HG03175 (cell line): ENCODE measurements around the gene OR12D3.
"Not testable (repeated sequence)": the region's sequence is repeated elsewhere in the genome, so short reads cannot be mapped to it uniquely, and the experiment has no call there.

Source experiments
- ATAC-seq: cut with Tn5 transposase; IDR thresholded peaks from one replicate; pipeline ENCODE4 v1.9.1; 2021; ENCODE audit warnings: mild to moderate bottlenecking, moderate library complexity; ENCODE audit not compliant: unreplicated experiment

Gene OR12D3

GRCh38 chr6:29375191-29375590, at the start of gene OR12D3:
OR12D3 (minus strand) TSS chr6:29375291; CDS start chr6:29375287, 4 bp downstream.
- no peak for ATAC-seq

- no peak for ATAC-seq
Observed at GRCh38 chr6:29424575-29424974, 49.5 kb upstream of the OR12D3 start.

- ATAC-seq, result no peak
Observed at GRCh38 chr6:29424168-29424567, 49.1 kb upstream of the OR12D3 start.

- no peak for ATAC-seq
Observed at GRCh38 chr6:29419516-29419915, 44.4 kb upstream of the OR12D3 start.

GRCh38 chr6:29414588-29414987, 39.5 kb upstream of the OR12D3 start, which contains the start of gene OR12D1:
OR12D1 (plus strand) TSS chr6:29414928.
- no peak for ATAC-seq

- ATAC-seq, result no peak
Observed at GRCh38 chr6:29403801-29404200, 28.7 kb upstream of the OR12D3 start.

- no peak for ATAC-seq
Observed at GRCh38 chr6:29399525-29399924, 24.4 kb upstream of the OR12D3 start.

- no peak for ATAC-seq
Observed at GRCh38 chr6:29395331-29395730, 20.2 kb upstream of the OR12D3 start, which contains the start of gene OR12D2. OR12D2 (plus strand) TSS chr6:29395631; CDS start chr6:29396700, 1,069 bp downstream.

- no peak for ATAC-seq
Observed at GRCh38 chr6:29388533-29388932, 13.4 kb upstream of the OR12D3 start.

- ATAC-seq, result no peak
Observed at GRCh38 chr6:29376003-29376402, 912 bp upstream of the OR12D3 start.

GRCh38 chr6:29368765-29369164, 6.3 kb downstream of the OR12D3 start, which contains the start of gene OR5V1:
OR5V1 (minus strand) TSS chr6:29368865; CDS start chr6:29356195, 12,670 bp downstream.
- ATAC-seq, result no peak

GRCh38 chr6:29355603-29356002, 19.5 kb downstream of the OR12D3 start:
- no peak for ATAC-seq

- no peak for ATAC-seq
Observed at GRCh38 chr6:29354980-29355379, 20.1 kb downstream of the OR12D3 start.

- ATAC-seq, result not testable (repeated sequence)
Observed at GRCh38 chr6:29349348-29349747, 25.7 kb downstream of the OR12D3 start.

- ATAC-seq, result no peak
Observed at GRCh38 chr6:29345380-29345779, 29.7 kb downstream of the OR12D3 start.

GRCh38 chr6:29336269-29336668, 38.8 kb downstream of the OR12D3 start:
- no peak for ATAC-seq

GRCh38 chr6:29332676-29333075, 42.4 kb downstream of the OR12D3 start:
- ATAC-seq, result no peak

GRCh38 chr6:29325777-29326176, 49.3 kb downstream of the OR12D3 start:
- ATAC-seq, result no peak
